HepG2 (cell line): ENCODE results near the gene AP1M2. TPM values are rescaled to one million over a fixed set of nuclear protein-coding genes. Genes with fewer than 3 reads are reported as not detected.
A peak's percentile ranks its signal among the peaks of the same experiment; 100 is the strongest.

Experiments used
- ERF ChIP-seq: IDR thresholded peaks from 2 replicates; pipeline ENCODE4 v1.6.1; 2018; ENCODE audit warnings: missing biosample characterization, missing genetic modification reagents
- KDM6A ChIP-seq: IDR thresholded peaks from 2 replicates; pipeline ENCODE4 v1.6.1; 2016; ENCODE audit warnings: low read depth
- NCOA5 ChIP-seq: sonication (generic); formaldehyde crosslinking; IDR thresholded peaks from 2 replicates; pipeline ENCODE4 v1.4.0; 2020; ENCODE audit warnings: missing genetic modification reagents
- YEATS4 ChIP-seq: sonication (generic); formaldehyde crosslinking; IDR thresholded peaks from 2 replicates; pipeline ENCODE4 v1.4.0; 2020; ENCODE audit warnings: missing genetic modification reagents, borderline replicate concordance
- ZBTB1 ChIP-seq: sonication (generic); formaldehyde crosslinking; IDR thresholded peaks from 2 replicates; pipeline ENCODE4 v1.4.0; 2020; ENCODE audit warnings: missing genetic modification reagents, borderline replicate concordance
- polyA plus RNA-seq, 8 experiments: library from polyadenylated mRNA; depleted of rRNA in 3 of 8; stranded (reverse) in 7 of 8; unstranded in 1 of 8; fragments of >200 nt; fragmentation: Illumina TruSeq in 4 of 8; extraction: Trizol in 4 of 8; gene quantifications; 2 replicates each; pipeline versions ENCODE4 v1.2.1 to v1.2.3, GENCODE V29; 2011 to 2016; ENCODE audit warnings: low read depth in 4 of 8, missing spikeins in 1 of 8, mixed read lengths in 1 of 8; ENCODE audit not compliant: insufficient read depth in 1 of 8
- total RNA-seq, 5 experiments: library from RNA; depleted of rRNA; stranded (reverse); fragments of >200 nt; fragmentation: Illumina TruSeq; extraction: Trizol; gene quantifications; 2 replicates each; pipeline ENCODE4 v1.2.3, GENCODE V29; 2016; ENCODE audit warnings: low read depth in 1 of 5
- TF ChIP-seq, protein P1 (sequence below): sonication (generic); formaldehyde crosslinking; IDR thresholded peaks from 2 replicates; pipeline ENCODE4 v1.8.0; 2022; ENCODE audit warnings: missing genetic modification reagents, low read depth, mild to moderate bottlenecking, borderline replicate concordance
- TF ChIP-seq, protein P2 (sequence below): sonication (generic); formaldehyde crosslinking; IDR thresholded peaks from 2 replicates; pipeline ENCODE4 v1.4.0; 2020; ENCODE audit warnings: missing genetic modification reagents, borderline replicate concordance
- TF ChIP-seq, protein P3 (sequence below), 2 experiments: sonication (generic) in 1 of 2; formaldehyde crosslinking in 1 of 2; IDR thresholded peaks; 2 replicates each; pipeline versions ENCODE4 v1.5.1 to v1.6.1; 2011 to 2020; ENCODE audit warnings: borderline replicate concordance in 1 of 2, low read depth in 1 of 2, low read length in 1 of 2, mild to moderate bottlenecking in 1 of 2, missing genetic modification reagents in 1 of 2, moderate library complexity in 1 of 2
- TF ChIP-seq, protein P4 (sequence below): IDR thresholded peaks from 2 replicates; pipeline ENCODE4 v1.6.1; 2016; ENCODE audit warnings: low read depth, missing genetic modification reagents, missing compliant biosample characterization
- TF ChIP-seq, protein P5 (sequence below): sonication (generic); formaldehyde crosslinking; conservative IDR thresholded peaks from 2 replicates; pipeline ENCODE4 v1.8.1; 2023; ENCODE audit warnings: missing genetic modification reagents
- TF ChIP-seq, protein P6 (sequence below): sonication (generic); formaldehyde crosslinking; IDR thresholded peaks from 2 replicates; pipeline ENCODE4 v1.9.0; 2022; ENCODE audit warnings: missing genetic modification reagents, mild to moderate bottlenecking, borderline replicate concordance

AP1M2 gene
- total and polyA plus RNA-seq, 2 of the 13 experiments (the other 11 are each of a cell fraction or from before 2014, with no cell fraction given), result 6.3 to 76.8 TPM

DNA sequence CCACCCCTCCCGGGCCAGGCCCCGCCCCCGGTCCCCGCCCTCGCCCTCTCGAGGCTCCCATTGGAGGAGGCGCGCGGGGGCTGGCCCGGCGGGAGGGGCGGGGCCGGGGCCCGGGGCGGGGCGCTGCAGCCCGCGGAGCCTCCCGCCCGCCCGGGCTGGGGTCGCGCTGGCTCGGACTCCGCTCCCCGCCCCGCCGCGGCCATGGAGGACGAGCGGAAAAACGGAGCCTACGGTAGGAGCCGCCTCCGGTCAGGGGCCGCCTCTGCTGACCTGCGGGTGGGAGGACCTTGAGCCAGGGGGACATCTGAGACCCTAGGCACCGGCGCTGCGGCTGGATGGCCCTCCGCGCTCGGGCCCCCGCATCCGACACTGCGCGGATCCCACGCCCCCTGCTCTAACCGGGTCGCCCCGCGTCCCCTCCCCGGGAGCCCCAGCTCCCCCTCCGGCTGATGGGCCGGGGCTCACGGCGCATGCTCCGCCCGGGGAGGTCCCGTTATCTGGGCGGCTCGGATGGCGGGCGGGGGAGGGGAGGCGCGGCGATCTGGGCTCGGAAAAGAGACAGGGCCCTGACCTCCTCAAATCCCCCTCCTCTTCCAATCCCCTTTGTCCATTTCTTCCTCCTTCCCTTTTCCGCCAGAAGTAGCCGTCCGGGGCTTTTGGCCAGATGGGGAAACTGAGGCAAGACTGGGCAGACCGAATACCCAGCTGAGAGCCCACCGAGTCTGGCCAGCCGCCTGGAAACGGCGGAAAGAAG lies 15.4 kb upstream of the AP1M2 start (continued):
- TF ChIP-seq, protein P1, sequence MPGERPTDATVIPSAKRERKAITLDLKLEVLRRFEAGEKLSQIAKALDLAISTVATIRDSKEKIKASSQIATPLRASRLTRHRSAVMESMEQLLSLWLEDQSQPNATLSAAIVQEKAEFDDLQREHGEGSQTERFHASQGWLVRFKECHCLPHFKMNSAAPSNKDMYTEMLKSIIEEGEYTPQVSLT (CRISPR knock-in tag), result no peak
- TF ChIP-seq KDM6A (CRISPR knock-in tag) (no peak), ERF (CRISPR knock-in tag) (0 out of 2 replicates have a peak, but pooled peaks have one; percentile 16), YEATS4 (peak; percentile 54; the same call in 1 of the 2 replicates), ZBTB1 (CRISPR knock-in tag) (no peak), NCOA5 (CRISPR knock-in tag) (no peak)
- TF ChIP-seq, protein P2, sequence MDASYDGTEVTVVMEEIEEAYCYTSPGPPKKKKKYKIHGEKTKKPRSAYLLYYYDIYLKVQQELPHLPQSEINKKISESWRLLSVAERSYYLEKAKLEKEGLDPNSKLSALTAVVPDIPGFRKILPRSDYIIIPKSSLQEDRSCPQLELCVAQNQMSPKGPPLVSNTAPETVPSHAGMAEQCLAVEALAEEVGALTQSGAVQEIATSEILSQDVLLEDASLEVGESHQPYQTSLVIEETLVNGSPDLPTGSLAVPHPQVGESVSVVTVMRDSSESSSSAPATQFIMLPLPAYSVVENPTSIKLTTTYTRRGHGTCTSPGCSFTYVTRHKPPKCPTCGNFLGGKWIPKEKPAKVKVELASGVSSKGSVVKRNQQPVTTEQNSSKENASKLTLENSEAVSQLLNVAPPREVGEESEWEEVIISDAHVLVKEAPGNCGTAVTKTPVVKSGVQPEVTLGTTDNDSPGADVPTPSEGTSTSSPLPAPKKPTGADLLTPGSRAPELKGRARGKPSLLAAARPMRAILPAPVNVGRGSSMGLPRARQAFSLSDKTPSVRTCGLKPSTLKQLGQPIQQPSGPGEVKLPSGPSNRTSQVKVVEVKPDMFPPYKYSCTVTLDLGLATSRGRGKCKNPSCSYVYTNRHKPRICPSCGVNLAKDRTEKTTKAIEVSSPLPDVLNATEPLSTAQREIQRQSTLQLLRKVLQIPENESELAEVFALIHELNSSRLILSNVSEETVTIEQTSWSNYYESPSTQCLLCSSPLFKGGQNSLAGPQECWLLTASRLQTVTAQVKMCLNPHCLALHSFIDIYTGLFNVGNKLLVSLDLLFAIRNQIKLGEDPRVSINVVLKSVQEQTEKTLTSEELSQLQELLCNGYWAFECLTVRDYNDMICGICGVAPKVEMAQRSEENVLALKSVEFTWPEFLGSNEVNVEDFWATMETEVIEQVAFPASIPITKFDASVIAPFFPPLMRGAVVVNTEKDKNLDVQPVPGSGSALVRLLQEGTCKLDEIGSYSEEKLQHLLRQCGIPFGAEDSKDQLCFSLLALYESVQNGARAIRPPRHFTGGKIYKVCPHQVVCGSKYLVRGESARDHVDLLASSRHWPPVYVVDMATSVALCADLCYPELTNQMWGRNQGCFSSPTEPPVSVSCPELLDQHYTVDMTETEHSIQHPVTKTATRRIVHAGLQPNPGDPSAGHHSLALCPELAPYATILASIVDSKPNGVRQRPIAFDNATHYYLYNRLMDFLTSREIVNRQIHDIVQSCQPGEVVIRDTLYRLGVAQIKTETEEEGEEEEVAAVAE (CRISPR knock-in tag), result no peak
- TF ChIP-seq, protein P3, sequence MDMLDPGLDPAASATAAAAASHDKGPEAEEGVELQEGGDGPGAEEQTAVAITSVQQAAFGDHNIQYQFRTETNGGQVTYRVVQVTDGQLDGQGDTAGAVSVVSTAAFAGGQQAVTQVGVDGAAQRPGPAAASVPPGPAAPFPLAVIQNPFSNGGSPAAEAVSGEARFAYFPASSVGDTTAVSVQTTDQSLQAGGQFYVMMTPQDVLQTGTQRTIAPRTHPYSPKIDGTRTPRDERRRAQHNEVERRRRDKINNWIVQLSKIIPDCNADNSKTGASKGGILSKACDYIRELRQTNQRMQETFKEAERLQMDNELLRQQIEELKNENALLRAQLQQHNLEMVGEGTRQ (IDR thresholded peaks at IDR 0.05; ENCODE audit: low read depth, low read length), result no peak
- TF ChIP-seq, protein P3 (CRISPR knock-in tag; IDR thresholded peaks at IDR 0.05; ENCODE audit: borderline replicate concordance), result no peak
- TF ChIP-seq, protein P4, sequence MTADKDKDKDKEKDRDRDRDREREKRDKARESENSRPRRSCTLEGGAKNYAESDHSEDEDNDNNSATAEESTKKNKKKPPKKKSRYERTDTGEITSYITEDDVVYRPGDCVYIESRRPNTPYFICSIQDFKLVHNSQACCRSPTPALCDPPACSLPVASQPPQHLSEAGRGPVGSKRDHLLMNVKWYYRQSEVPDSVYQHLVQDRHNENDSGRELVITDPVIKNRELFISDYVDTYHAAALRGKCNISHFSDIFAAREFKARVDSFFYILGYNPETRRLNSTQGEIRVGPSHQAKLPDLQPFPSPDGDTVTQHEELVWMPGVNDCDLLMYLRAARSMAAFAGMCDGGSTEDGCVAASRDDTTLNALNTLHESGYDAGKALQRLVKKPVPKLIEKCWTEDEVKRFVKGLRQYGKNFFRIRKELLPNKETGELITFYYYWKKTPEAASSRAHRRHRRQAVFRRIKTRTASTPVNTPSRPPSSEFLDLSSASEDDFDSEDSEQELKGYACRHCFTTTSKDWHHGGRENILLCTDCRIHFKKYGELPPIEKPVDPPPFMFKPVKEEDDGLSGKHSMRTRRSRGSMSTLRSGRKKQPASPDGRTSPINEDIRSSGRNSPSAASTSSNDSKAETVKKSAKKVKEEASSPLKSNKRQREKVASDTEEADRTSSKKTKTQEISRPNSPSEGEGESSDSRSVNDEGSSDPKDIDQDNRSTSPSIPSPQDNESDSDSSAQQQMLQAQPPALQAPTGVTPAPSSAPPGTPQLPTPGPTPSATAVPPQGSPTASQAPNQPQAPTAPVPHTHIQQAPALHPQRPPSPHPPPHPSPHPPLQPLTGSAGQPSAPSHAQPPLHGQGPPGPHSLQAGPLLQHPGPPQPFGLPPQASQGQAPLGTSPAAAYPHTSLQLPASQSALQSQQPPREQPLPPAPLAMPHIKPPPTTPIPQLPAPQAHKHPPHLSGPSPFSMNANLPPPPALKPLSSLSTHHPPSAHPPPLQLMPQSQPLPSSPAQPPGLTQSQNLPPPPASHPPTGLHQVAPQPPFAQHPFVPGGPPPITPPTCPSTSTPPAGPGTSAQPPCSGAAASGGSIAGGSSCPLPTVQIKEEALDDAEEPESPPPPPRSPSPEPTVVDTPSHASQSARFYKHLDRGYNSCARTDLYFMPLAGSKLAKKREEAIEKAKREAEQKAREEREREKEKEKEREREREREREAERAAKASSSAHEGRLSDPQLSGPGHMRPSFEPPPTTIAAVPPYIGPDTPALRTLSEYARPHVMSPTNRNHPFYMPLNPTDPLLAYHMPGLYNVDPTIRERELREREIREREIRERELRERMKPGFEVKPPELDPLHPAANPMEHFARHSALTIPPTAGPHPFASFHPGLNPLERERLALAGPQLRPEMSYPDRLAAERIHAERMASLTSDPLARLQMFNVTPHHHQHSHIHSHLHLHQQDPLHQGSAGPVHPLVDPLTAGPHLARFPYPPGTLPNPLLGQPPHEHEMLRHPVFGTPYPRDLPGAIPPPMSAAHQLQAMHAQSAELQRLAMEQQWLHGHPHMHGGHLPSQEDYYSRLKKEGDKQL (CRISPR knock-in tag), result no peak
- TF ChIP-seq, protein P5, sequence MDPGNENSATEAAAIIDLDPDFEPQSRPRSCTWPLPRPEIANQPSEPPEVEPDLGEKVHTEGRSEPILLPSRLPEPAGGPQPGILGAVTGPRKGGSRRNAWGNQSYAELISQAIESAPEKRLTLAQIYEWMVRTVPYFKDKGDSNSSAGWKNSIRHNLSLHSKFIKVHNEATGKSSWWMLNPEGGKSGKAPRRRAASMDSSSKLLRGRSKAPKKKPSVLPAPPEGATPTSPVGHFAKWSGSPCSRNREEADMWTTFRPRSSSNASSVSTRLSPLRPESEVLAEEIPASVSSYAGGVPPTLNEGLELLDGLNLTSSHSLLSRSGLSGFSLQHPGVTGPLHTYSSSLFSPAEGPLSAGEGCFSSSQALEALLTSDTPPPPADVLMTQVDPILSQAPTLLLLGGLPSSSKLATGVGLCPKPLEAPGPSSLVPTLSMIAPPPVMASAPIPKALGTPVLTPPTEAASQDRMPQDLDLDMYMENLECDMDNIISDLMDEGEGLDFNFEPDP (CRISPR knock-in tag), result 0 out of 2 replicates have a peak, but pooled peaks have one; percentile 21
- TF ChIP-seq, protein P6, sequence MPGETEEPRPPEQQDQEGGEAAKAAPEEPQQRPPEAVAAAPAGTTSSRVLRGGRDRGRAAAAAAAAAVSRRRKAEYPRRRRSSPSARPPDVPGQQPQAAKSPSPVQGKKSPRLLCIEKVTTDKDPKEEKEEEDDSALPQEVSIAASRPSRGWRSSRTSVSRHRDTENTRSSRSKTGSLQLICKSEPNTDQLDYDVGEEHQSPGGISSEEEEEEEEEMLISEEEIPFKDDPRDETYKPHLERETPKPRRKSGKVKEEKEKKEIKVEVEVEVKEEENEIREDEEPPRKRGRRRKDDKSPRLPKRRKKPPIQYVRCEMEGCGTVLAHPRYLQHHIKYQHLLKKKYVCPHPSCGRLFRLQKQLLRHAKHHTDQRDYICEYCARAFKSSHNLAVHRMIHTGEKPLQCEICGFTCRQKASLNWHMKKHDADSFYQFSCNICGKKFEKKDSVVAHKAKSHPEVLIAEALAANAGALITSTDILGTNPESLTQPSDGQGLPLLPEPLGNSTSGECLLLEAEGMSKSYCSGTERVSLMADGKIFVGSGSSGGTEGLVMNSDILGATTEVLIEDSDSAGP (CRISPR knock-in tag), result no peak
